HEK293T (cell line): ENCODE data around the gene ERBB2.
"Not testable (repeated sequence)": the region's sequence is repeated elsewhere in the genome, so short reads cannot be mapped to it uniquely, and the experiment has no call there.

ENCODE experiments used
- CTCF ChIA-PET: fragments of 350-600 bp; formaldehyde crosslinking; extraction: SDS; loops from one replicate; lab custom pipeline; 2021; ENCODE audit warnings: antibody characterized with exemption, inconsistent platforms; lab: Yijun Ruan, JAX
- POLR2A ChIA-PET: fragments of 350-600 bp; formaldehyde crosslinking; extraction: SDS; loops from one replicate; lab custom pipeline; 2020; ENCODE audit warnings: antibody characterized with exemption, inconsistent platforms; lab: Yijun Ruan, JAX
- DNase-seq: peaks from one replicate; pipeline ENCODE4 v3.0.0; 2012; ENCODE audit warnings: mixed read lengths; ENCODE audit errors: extremely low spot score
- ARNT ChIP-seq: fragments of 450-650 bp; IDR thresholded peaks from 2 replicates; pipeline ENCODE4 v1.6.1; 2017; ENCODE audit warnings: mild to moderate bottlenecking
- BHLHE40 ChIP-seq: fragments of 450-650 bp; IDR thresholded peaks from 2 replicates; pipeline ENCODE4 v1.6.1; 2016; ENCODE audit warnings: mild to moderate bottlenecking, moderate library complexity, borderline replicate concordance
- CTBP1 ChIP-seq: fragments of 450-650 bp; IDR thresholded peaks from 2 replicates; pipeline ENCODE4 v1.6.1; 2016; ENCODE audit warnings: borderline replicate concordance
- ELF4 ChIP-seq: fragments of 450-650 bp; IDR thresholded peaks from 2 replicates; pipeline ENCODE4 v1.6.1; 2017; ENCODE audit warnings: antibody characterized with exemption
- FOXA1 ChIP-seq: fragments of 450-650 bp; IDR thresholded peaks from 2 replicates; pipeline ENCODE4 v1.6.1; 2016; ENCODE audit warnings: mild to moderate bottlenecking
- FOXK2 ChIP-seq: fragments of 450-650 bp; IDR thresholded peaks from 2 replicates; pipeline ENCODE4 v1.6.1; 2016; ENCODE audit warnings: mild to moderate bottlenecking
- FOXM1 ChIP-seq: fragments of 450-650 bp; IDR thresholded peaks from 2 replicates; pipeline ENCODE4 v1.6.1; 2017; ENCODE audit warnings: mild to moderate bottlenecking, borderline replicate concordance
- HDGF ChIP-seq: fragments of 450-650 bp; IDR thresholded peaks from 2 replicates; pipeline ENCODE4 v1.6.1; 2017; ENCODE audit warnings: antibody characterized with exemption, borderline replicate concordance
- L3MBTL2 ChIP-seq: fragments of 450-650 bp; conservative IDR thresholded peaks from 2 replicates; pipeline ENCODE4 v1.6.1; 2016; ENCODE audit warnings: mild to moderate bottlenecking
- LEF1 ChIP-seq: fragments of 450-650 bp; IDR thresholded peaks from 2 replicates; pipeline ENCODE4 v1.6.1; 2017; ENCODE audit warnings: mild to moderate bottlenecking, borderline replicate concordance
- NFRKB ChIP-seq: fragments of 450-650 bp; IDR thresholded peaks from 2 replicates; pipeline ENCODE4 v1.6.1; 2016; ENCODE audit warnings: mild to moderate bottlenecking, moderate library complexity
- SP1 ChIP-seq: fragments of 450-650 bp; IDR thresholded peaks from 2 replicates; pipeline ENCODE4 v1.6.1; 2017
- SUZ12 ChIP-seq: fragments of 450-650 bp; IDR thresholded peaks from 2 replicates; pipeline ENCODE4 v1.6.1; 2016; ENCODE audit warnings: mild to moderate bottlenecking
- TARDBP ChIP-seq: fragments of 450-650 bp; IDR thresholded peaks from 2 replicates; pipeline ENCODE4 v1.6.1; 2016
- ZNF384 ChIP-seq: fragments of 450-650 bp; IDR thresholded peaks from 2 replicates; pipeline ENCODE4 v1.6.1; 2016
- TF ChIP-seq, protein P1 (sequence below): fragments of 450-650 bp; IDR thresholded peaks from 2 replicates; pipeline ENCODE4 v1.6.1; 2016

ERBB2 gene

DNA sequence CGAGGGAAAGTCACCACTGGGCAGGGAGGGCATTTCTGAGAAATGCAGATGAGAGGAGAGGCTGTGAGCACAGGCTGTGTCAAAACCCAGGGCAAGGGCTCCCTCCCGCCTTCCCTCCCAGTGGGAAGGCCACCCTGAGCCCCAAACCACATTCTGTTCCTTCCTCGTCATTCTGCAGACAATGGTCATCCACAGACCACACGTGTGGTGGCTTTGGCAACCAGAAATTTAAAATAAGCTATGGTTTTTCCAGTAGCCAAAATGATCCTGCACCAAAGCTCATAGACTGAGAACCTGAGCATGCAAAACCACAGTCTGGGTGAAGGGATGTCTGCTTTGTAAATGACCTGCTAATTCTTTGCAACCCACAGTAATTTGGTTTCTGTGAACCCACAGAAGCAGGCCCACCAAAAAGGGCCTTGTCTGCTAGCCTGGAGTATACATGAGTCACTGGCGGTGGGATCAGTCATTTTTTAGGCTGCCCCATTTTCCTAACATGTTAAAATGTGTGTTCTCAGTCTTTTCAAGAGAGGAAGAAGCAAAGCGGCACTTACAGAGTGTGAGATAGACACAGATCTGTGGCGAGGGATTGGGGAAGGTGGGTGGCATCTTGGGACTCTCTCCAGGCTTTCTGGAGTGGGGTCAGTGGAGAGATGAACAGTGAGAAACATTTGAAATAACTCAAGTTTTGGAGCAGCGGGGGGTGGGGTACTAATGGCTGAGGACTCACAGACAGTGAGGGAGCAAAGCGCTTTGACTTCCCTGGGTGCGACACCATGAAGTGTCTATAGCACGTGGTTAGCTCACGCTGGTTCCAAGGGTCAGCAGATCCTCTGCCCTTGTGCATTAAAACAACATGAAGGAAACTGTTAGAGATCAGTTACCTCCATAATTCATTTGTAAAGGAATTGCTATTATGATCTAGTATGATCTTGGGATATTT, 58.3 kb downstream of the ERBB2 start:
- DNase-seq = no peak
- TF ChIP-seq ARNT (no peak), ZNF384 (no peak)
- POLR2A ChIA-PET = no interaction called here
- CTCF ChIA-PET = interaction anchor here (0.7 kb wide), 1 partner anchor 10 kb away, joined by 3 read pairs; no protein-coding TSS in a partner anchor

DNA sequence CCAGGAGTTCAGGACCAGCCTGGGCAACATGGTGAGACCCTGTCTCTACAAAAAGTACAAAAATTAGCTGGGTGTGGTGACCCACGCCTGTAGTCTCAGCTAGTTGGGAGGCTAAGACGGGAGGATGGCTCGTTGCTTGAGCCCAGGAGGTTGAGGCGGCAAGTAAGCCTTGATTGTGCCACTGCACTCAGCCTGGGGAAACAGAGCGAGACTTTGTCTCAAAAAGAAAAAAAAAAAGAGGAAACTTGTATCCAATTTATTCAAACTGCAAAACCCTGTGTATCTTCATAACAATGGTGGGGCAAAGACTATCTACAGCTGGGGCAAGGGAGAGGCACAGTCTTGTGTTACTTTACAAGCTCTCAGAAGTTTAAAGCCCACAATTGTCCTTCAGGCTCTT, 59.3 kb downstream of the ERBB2 start:
- no peak for TF ChIP-seq BHLHE40
- TF ChIP-seq ELF4 = no peak
- TF ChIP-seq SP1 = no peak
- TF ChIP-seq, protein P1, sequence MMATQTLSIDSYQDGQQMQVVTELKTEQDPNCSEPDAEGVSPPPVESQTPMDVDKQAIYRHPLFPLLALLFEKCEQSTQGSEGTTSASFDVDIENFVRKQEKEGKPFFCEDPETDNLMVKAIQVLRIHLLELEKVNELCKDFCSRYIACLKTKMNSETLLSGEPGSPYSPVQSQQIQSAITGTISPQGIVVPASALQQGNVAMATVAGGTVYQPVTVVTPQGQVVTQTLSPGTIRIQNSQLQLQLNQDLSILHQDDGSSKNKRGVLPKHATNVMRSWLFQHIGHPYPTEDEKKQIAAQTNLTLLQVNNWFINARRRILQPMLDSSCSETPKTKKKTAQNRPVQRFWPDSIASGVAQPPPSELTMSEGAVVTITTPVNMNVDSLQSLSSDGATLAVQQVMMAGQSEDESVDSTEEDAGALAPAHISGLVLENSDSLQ = no peak
- no peak for TF ChIP-seq ZNF384
- TF ChIP-seq LEF1 = no peak
- no peak for TF ChIP-seq NFRKB
- no peak for TF ChIP-seq CTBP1
- no peak for TF ChIP-seq TARDBP
- no peak for TF ChIP-seq HDGF
- TF ChIP-seq SUZ12 = no peak
- no peak for TF ChIP-seq FOXK2
- no peak for TF ChIP-seq L3MBTL2
- ChIA-PET CTCF (interaction anchor here (0.7 kb wide), 2 partner anchors 9 to 31 kb away, joined by 3 to 5 read pairs; no protein-coding TSS in a partner anchor), POLR2A (interaction anchor here (0.8 kb wide), 1 partner anchor 141 kb away, joined by 4 read pairs; no protein-coding TSS in a partner anchor)
- no peak for DNase-seq

DNA sequence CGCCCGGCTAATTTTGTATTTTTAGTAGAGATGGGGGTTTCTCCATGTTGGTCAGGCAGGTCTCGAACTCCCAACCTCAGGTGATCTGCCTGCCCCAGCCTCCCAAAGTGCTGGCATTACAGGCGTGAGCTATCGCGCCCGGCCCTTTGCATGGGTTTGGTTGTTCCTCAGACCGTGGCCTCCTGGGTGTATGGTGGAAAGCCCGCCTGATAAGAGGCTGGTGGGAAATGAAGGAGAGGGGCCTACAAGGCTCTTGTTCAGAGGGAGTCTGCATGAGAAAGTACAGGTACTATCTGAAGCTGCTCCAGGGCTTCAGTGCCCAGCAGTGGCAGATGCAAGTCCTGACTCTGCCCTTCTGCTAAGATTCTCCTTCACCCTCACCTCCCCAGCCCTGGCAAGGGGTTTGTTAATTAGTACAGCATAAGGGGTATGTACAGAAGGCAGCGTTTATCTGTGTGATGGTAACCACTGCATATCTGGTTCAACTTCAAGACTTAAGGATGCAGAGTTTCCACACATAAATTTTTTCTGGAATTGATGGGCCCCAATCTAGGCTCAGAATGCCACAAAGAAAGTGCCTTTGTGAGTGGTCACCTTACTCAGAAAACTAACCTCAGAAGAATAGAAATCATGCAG, 62.1 kb downstream of the ERBB2 start:
- no peak for DNase-seq
- CTCF ChIA-PET = no interaction called here
- POLR2A ChIA-PET = no interaction called here
- TF ChIP-seq FOXA1 (no peak), BHLHE40 (no peak), CTBP1 (no peak), L3MBTL2 (no peak), FOXM1 (no peak), ZNF384 (no peak), ARNT (no peak), TARDBP (no peak)

- CTCF ChIA-PET = no interaction called here
- TF ChIP-seq CTBP1 (no peak), TARDBP (no peak), ARNT (no peak), FOXK2 (no peak), FOXA1 (no peak), BHLHE40 (no peak), HDGF (no peak), ZNF384 (no peak), SP1 (no peak), FOXM1 (no peak), L3MBTL2 (no peak), SUZ12 (no peak), ELF4 (no peak)
- TF ChIP-seq, protein P1 = no peak
- no peak for DNase-seq
- POLR2A ChIA-PET = no interaction called here
These were observed 63.4 kb downstream of the ERBB2 start for GRCh38 chr17:39763051-39763820.

DNA sequence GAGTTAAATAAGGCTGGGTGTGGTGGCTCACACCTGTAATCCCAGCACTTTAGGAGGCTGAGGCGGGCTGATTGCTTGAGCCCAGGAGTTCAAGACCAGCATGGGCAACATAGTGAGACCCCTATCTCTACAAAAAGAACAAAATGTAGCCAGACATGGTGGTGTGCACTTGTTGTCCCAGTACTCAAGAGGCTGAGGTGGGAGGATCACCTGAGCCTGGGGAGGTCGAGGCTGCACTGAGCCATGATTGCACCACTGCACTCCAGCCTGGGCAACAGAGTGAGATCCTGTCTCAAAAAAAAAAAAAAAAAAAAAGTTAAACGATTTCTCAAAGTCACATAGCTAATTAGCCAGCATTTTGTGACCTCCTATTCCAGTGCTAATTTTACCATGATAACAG, 64.3 kb downstream of the ERBB2 start:
- DNase-seq = not testable (repeated sequence)
- CTCF ChIA-PET = interaction anchor here (0.7 kb wide), 1 partner anchor 104 kb away, joined by 4 read pairs; the partner anchor contains the start of gene ZPBP2
- POLR2A ChIA-PET = interaction anchor here (1.2 kb wide), 1 partner anchor 76 kb away, joined by 3 read pairs; the partner anchor contains the start of gene PGAP3

DNA sequence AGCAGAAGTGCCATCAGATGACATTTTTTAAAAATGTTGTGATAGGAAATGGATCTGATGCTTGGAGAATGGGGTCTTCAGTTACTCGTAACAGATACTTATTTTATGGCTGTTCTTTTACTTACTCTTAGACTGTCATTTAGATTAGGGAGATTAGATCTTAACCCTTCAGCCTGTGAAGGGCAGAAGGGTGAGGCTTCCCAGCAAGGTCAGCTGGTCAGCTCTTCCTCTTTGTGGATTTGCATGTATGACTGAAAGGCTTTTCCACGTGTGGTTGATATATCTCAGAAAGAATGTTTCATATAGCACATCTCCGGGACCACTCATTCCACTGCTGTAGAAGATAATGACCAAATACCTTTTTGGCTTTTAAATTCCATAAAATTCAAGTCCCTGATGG, 65.3 kb downstream of the ERBB2 start:
- POLR2A ChIA-PET = interaction anchor here (1.2 to 2.1 kb wide), 2 partner anchors 10 to 77 kb away, joined by 3 to 6 read pairs; partner anchors contain the start of gene PGAP3

More for the DNA sequence above, 65.3 kb downstream of the ERBB2 start:
- no peak for DNase-seq
- CTCF ChIA-PET = no interaction called here
- TF ChIP-seq HDGF = no peak
- no peak for TF ChIP-seq SUZ12
- TF ChIP-seq ARNT = no peak
- TF ChIP-seq TARDBP = no peak
- no peak for TF ChIP-seq ZNF384
